Loucy (cell line): ENCODE results near the gene SAMD13.

Experiments
- CTCF ChIP-seq: fragments of 200-600 bp; sonication (generic); conservative IDR thresholded peaks from 2 replicates; pipeline ENCODE4 v1.5.1; 2014; ENCODE audit warnings: mild to moderate bottlenecking, antibody characterized with exemption, low read length
- EZH2phosphoT487 ChIP-seq: fragments of 200-600 bp; IDR thresholded peaks from 2 replicates; pipeline ENCODE4 v1.6.1; 2018; ENCODE audit warnings: antibody characterized with exemption, mild to moderate bottlenecking, moderate library complexity, borderline replicate concordance

GRCh38 chr1:84382127-84382526 lies 80.6 kb downstream of the SAMD13 start:
- TF ChIP-seq CTCF (no peak), EZH2phosphoT487 (no peak)
